GM10266 (cell line): Measurements from ENCODE around the gene GGCX.
A peak's percentile ranks its signal among the peaks of the same experiment; 100 is the strongest.

Source experiments
- DNase-seq: peaks from one replicate; pipeline ENCODE4 v3.0.0; 2012; ENCODE audit errors: extremely low spot score
- TF ChIP-seq, protein P1 (sequence below): IDR thresholded peaks from 2 replicates; pipeline ENCODE4 v1.5.1; 2012; ENCODE audit warnings: mild to moderate bottlenecking, low read depth; ENCODE audit not compliant: control insufficient read depth, insufficient read depth; ENCODE audit errors: missing control alignments

The GGCX gene

DNA sequence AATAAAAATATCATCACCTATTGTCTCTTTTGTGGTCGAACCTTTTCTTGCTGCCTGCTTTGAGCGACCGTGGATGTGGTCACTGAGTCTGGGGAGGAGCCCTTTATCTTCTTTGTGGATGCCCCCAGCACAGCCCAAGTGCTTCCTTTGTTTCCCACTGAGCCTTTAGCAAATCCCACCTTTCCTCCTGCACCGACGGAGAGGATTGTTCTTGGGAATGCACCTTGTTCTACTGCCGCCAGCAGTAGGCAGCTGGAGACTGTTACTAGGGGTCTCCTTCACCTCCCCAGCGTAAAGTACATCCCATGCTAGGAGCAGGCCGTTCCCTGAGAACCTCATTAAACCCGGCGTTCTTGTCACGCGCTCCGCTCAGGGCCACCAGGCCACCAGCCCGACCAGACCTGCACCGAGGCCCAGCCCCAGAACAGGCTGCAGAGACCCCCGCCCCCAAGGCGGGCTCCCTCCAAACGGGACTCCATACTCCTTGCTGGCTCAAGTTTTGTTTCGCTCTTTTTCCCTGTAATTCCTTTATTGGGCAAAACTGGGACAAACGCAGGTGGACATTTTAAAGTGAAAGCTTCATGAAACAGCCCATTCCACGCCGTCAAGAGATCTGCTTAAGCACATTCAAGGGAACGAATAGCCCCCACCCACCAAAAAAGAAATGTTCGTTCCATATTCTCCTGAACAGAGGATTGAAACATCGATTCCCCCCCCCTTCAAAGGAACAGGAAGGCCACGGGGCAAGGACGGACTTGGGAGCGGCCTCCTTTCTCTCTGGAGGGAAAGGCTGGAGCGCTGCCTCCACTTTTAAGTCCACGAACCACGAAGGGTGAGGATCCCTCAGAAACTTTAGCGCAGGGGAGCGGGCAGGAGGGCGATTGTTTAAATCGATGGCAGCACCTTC lies 23.4 kb downstream of the GGCX start:
- TF ChIP-seq, protein P1, sequence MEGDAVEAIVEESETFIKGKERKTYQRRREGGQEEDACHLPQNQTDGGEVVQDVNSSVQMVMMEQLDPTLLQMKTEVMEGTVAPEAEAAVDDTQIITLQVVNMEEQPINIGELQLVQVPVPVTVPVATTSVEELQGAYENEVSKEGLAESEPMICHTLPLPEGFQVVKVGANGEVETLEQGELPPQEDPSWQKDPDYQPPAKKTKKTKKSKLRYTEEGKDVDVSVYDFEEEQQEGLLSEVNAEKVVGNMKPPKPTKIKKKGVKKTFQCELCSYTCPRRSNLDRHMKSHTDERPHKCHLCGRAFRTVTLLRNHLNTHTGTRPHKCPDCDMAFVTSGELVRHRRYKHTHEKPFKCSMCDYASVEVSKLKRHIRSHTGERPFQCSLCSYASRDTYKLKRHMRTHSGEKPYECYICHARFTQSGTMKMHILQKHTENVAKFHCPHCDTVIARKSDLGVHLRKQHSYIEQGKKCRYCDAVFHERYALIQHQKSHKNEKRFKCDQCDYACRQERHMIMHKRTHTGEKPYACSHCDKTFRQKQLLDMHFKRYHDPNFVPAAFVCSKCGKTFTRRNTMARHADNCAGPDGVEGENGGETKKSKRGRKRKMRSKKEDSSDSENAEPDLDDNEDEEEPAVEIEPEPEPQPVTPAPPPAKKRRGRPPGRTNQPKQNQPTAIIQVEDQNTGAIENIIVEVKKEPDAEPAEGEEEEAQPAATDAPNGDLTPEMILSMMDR: no peak
- DNase-seq: peak; percentile 48

DNA sequence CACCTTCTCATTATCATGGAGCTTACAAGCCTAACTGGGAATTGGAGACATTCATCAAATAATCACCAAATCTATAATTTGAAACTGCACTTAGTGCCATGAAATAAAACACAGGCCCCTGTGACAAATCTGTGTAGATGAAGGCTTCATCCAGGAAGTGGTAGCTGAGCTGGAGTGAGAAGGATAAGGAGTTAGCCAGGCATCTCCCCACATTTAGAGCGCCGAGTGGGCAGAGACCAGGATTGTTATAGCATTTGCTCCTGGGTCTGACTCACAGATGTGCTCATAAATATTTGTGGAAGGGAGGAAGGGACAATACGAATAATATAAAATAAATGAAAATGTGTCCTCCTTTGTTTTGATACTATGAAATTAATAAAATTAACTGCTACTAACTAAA lies 24.8 kb downstream of the GGCX start:
- no peak for DNase-seq
- TF ChIP-seq, protein P1: no peak

DNA sequence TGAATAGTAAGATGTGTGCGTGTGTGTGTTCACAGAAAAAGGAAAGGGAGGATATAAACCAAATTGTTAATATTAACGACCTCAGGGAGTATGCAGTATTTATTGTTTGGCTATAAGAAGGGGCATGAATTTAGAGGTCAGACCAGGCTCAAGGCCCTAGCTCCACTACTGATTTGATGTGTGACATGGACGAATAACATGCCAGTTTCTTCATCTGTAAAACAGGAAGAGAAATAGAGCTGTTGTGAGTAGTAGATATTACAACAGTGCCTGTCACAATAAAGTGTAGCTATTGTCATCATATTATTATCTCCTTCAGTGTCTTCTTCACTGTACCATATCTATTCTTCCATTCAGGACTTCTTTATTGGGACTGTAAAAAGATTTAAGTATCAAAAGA lies 26.4 kb downstream of the GGCX start:
- TF ChIP-seq, protein P1: no peak
- DNase-seq: no peak

DNA sequence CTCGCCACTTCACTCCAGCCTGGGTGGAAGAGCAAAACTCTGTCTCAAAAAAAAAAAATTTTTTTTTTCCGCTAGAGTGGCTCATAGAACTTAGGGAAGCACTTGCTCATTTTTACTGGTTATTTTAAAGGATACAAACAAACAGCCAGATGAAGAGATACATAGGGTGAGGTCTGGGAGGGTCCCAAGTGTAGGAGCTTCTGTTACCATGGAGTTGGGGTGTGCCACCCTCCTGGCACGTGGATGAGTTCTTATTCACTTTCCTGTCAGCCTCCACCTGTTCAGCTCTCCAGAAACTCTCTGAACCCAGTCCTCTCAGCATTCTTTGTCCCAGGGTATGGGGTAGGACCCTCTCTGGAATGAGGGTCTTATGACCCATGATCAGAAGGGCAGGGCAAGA lies 27.2 kb downstream of the GGCX start:
- no peak for DNase-seq
- TF ChIP-seq, protein P1: no peak

DNA sequence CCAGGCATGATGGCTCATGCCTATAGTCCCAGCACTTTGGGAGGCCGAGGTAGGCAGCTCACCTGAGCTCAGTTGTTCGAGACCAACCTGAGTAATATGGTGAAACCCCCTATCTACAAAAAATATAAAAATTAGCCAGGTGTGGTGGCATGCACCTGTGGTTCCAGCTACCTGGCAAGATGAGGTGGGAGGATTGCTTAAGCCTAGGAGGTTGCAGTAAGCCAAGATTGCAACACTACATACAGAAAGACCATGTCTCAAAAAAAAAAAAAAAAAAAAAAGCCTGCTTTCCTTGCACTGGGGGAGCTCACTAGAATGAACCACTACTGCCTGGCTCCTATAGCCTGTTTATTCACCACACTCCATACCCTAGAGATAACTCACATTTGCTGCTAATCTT lies 29.7 kb downstream of the GGCX start:
- no peak for DNase-seq
- TF ChIP-seq, protein P1: no peak

GRCh38 chr2:85529809-85530208 lies 31.5 kb downstream of the GGCX start:
- TF ChIP-seq, protein P1: no peak
- no peak for DNase-seq

GRCh38 chr2:85528355-85528754 lies 32.9 kb downstream of the GGCX start:
- no peak for DNase-seq
- TF ChIP-seq, protein P1: no peak
